Measurements from ENCODE around the gene AP4B1. TPM values are rescaled to one million over a fixed set of nuclear protein-coding genes. Genes with fewer than 3 reads are reported as not detected.

Gene AP4B1
- total RNA-seq, 1 donor from 2014 or later = 16.3 TPM

- Histone ChIP-seq H3K4me1 (peaks cover 2% of the 10 kb centered on the region), H3K4me3 (no peak overlapping the region), H3K27ac (no peak overlapping the region), H3K27me3 (ENCODE audit: low read depth) (no peaks in the 10 kb centered on the region), H3K9me3 (no peaks in the 10 kb centered on the region), H3K36me3 (peaks cover 39% of the 10 kb centered on the region)
- ATAC-seq (no peak), DNase-seq (no peak)
- intact Hi-C loops (cut with DNase I) = no loop called here
- TF ChIP-seq CTCF (IDR thresholded peaks at IDR 0.05) = no peak
Measured at GRCh38 chr1:113893267-113893666, 11.3 kb downstream of the AP4B1 start.

GRCh38 chr1:113891631-113892220 is 12.9 kb downstream of the AP4B1 start:
- Histone ChIP-seq H3K36me3 (peaks cover 24% of the 10 kb centered on the region), H3K4me3 (no peak overlapping the region), H3K27me3 (ENCODE audit: low read depth) (no peaks in the 10 kb centered on the region), H3K27ac (no peak overlapping the region), H3K9me3 (no peaks in the 10 kb centered on the region), H3K4me1 (no peaks in the 10 kb centered on the region)
- intact Hi-C loops (cut with DNase I) = no loop called here
- ATAC-seq (no peak), DNase-seq (no peak)
- TF ChIP-seq CTCF (IDR thresholded peaks at IDR 0.05) = no peak

GRCh38 chr1:113890816-113891215 is 13.8 kb downstream of the AP4B1 start:
- no peak for TF ChIP-seq CTCF (IDR thresholded peaks at IDR 0.05)
- no peak overlapping the region for H3K27ac ChIP-seq
- DNase-seq (no peak), ATAC-seq (no peak)
- intact Hi-C loops (cut with DNase I) = no loop called here
- H3K36me3 ChIP-seq = peaks cover 15% of the 10 kb centered on the region
- H3K27me3 ChIP-seq (ENCODE audit: low read depth) = no peaks in the 10 kb centered on the region
- H3K4me3 ChIP-seq = no peak overlapping the region
- no peaks in the 10 kb centered on the region for H3K4me1 ChIP-seq
- H3K9me3 ChIP-seq = no peaks in the 10 kb centered on the region

- Histone ChIP-seq H3K9me3 (no peaks in the 10 kb centered on the region), H3K27ac (peak within 1 kb of the TSS; percentile 57), H3K4me1 (no peaks in the 10 kb centered on the region), H3K36me3 (no peaks in the 10 kb centered on the region), H3K4me3 (no peak within 1 kb of the TSS), H3K27me3 (ENCODE audit: low read depth) (no peaks in the 10 kb centered on the region)
- no peak for DNase-seq
- no peak for TF ChIP-seq CTCF (IDR thresholded peaks at IDR 0.05)
- intact Hi-C loops (cut with DNase I) = no loop called here
- peak; percentile 88 to 91 for ATAC-seq
Measured at GRCh38 chr1:113887402-113888175, 17.0 kb downstream of the AP4B1 start, which contains the start of gene BCL2L15. Gene BCL2L15 (minus strand): TSS chr1:113887581. CDS start chr1:113887375, 206 bp downstream.

GRCh38 chr1:113886417-113887401 is 17.9 kb downstream of the AP4B1 start:
- Histone ChIP-seq H3K4me1 (no peaks in the 10 kb centered on the region), H3K9me3 (no peaks in the 10 kb centered on the region), H3K27ac (peak overlapping the region; percentile 57), H3K4me3 (no peak overlapping the region), H3K27me3 (ENCODE audit: low read depth) (no peaks in the 10 kb centered on the region), H3K36me3 (no peaks in the 10 kb centered on the region)
- no peak for TF ChIP-seq CTCF (IDR thresholded peaks at IDR 0.05)
- intact Hi-C loops (cut with DNase I) = no loop called here
- ATAC-seq = peak; percentile 75 to 79
- DNase-seq = no peak

Data from lower lobe of right lung (tissue), 2 donors.